Tongue (tissue), 2 donors: ENCODE results near the gene NCS1. TPM values are rescaled to one million over a fixed set of nuclear protein-coding genes. Genes with fewer than 3 reads are reported as not detected.

Source experiments
- DNase-seq: peaks from one replicate; pipeline ENCODE4 v3.0.0-alpha.2; 2015
- total RNA-seq: library from RNA; depleted of rRNA; stranded (reverse); fragments of >200 nt; gene quantifications from one replicate; pipeline ENCODE4 v1.2.3, GENCODE V29; 2014

Gene NCS1
- total RNA-seq, 1 donor from 2014 or later: 20.2 TPM

- peak; percentile 86 for DNase-seq
Measured at GRCh38 chr9:130214776-130215340, 42.7 kb downstream of the NCS1 start.

- no peak for DNase-seq
Measured at GRCh38 chr9:130215341-130216119, 43.3 kb downstream of the NCS1 start.

- DNase-seq: no peak
Measured at GRCh38 chr9:130217838-130218237, 45.6 kb downstream of the NCS1 start.

- DNase-seq: no peak
Measured at GRCh38 chr9:130219661-130220096, 47.5 kb downstream of the NCS1 start.

- peak; percentile 88 for DNase-seq
Measured at GRCh38 chr9:130220352-130220751, 48.1 kb downstream of the NCS1 start.

GRCh38 chr9:130222833-130223232 is 50.6 kb downstream of the NCS1 start:
- no peak for DNase-seq

GRCh38 chr9:130225071-130225470 is 52.9 kb downstream of the NCS1 start:
- no peak for DNase-seq

GRCh38 chr9:130225586-130225985 is 53.4 kb downstream of the NCS1 start:
- no peak for DNase-seq

- DNase-seq: no peak
Measured at GRCh38 chr9:130226112-130226511, 53.9 kb downstream of the NCS1 start.

- DNase-seq: no peak
Measured at GRCh38 chr9:130227833-130228232, 55.6 kb downstream of the NCS1 start.

GRCh38 chr9:130229759-130230158 is 57.6 kb downstream of the NCS1 start:
- no peak for DNase-seq

GRCh38 chr9:130230631-130231030 is 58.4 kb downstream of the NCS1 start:
- no peak for DNase-seq

GRCh38 chr9:130232899-130233586 is 60.8 kb downstream of the NCS1 start:
- DNase-seq: no peak

- no peak for DNase-seq
Measured at GRCh38 chr9:130233587-130233945, 61.4 kb downstream of the NCS1 start.

- DNase-seq: no peak
Measured at GRCh38 chr9:130234340-130235260, 62.4 kb downstream of the NCS1 start.

GRCh38 chr9:130235558-130236435 is 63.6 kb downstream of the NCS1 start:
- DNase-seq: peak; percentile 85

- no peak for DNase-seq
Measured at GRCh38 chr9:130236436-130236985, 64.3 kb downstream of the NCS1 start.

GRCh38 chr9:130237076-130237475 is 64.9 kb downstream of the NCS1 start:
- DNase-seq: peak; percentile 43

- no peak for DNase-seq
Measured at GRCh38 chr9:130237763-130238524, 65.7 kb downstream of the NCS1 start.

- DNase-seq: no peak
Measured at GRCh38 chr9:130239363-130239695, 67.1 kb downstream of the NCS1 start.
